GM21360 (cell line): ENCODE results near the gene HIRIP3.

Experiments
- ATAC-seq: cut with Tn5 transposase; IDR thresholded peaks from one replicate; pipeline ENCODE4 v1.9.1; 2021; ENCODE audit warnings: mild to moderate bottlenecking, moderate library complexity; ENCODE audit not compliant: unreplicated experiment

HIRIP3 gene

DNA sequence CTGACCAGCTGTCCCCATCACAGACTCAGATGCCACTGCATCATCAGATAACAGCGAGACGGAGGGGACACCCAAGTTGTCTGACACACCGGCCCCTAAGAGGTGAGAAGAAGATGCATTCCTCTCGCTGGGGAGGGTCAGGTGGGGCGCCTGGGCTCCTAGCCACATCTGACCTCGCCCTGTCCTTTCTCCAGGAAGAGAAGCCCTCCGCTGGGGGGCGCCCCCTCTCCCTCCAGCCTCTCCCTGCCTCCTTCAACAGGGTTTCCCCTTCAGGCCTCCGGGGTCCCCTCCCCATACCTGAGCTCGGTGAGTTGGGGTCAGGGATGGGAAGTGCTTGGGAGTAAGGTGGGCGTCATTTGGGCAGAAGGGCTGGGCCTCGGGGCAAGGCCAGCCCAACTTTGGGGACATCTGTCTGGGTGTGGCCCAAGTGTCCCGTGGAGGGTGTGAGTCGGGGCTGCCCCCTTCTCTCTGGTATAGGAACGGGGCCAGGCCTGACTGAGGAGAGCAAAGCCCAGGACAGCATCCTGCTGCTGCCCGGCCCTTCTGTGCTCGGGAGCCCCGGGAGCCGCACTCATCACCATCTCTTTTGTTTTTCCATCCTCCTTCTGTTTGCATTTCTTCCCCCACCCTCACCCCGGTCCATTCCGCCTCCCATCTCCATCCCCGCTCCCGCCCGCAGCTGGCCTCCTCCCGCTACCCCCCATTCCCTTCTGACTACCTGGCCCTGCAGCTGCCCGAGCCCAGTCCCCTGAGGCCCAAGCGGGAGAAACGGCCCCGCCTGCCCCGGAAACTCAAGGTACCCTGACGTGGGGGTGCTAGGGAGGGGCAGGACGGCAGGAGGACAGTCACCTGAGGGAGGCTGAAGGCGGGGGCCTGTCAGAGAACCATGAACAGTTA is 5.6 kb upstream of the HIRIP3 start:
- no peak for ATAC-seq

GRCh38 chr16:29999605-30000004 is 4.2 kb upstream of the HIRIP3 start:
- ATAC-seq: no peak

DNA sequence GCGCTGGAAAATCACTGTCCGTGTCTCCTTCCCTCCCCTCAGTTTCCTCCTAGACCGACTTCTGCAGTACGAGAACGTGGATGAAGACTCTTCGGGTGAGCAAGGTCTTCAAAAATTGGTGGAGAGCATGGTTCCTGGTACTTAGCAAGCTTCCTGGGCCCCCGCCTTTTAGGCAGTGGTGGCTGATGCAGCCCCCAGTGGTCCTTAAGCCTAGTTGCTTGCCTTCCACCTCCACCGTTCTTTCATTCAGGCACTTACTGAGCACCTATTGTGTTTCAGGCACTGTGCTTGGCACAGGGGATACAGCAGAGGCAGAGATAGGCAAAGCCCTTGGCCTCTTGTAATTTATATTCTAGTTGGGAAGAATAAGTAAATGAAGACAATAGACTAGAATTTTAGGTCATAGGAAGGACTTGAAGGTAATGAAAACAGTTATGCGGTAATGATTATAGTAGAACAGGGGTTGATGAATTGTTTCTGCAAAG is 1.4 kb upstream of the HIRIP3 start:
- no peak for ATAC-seq

DNA sequence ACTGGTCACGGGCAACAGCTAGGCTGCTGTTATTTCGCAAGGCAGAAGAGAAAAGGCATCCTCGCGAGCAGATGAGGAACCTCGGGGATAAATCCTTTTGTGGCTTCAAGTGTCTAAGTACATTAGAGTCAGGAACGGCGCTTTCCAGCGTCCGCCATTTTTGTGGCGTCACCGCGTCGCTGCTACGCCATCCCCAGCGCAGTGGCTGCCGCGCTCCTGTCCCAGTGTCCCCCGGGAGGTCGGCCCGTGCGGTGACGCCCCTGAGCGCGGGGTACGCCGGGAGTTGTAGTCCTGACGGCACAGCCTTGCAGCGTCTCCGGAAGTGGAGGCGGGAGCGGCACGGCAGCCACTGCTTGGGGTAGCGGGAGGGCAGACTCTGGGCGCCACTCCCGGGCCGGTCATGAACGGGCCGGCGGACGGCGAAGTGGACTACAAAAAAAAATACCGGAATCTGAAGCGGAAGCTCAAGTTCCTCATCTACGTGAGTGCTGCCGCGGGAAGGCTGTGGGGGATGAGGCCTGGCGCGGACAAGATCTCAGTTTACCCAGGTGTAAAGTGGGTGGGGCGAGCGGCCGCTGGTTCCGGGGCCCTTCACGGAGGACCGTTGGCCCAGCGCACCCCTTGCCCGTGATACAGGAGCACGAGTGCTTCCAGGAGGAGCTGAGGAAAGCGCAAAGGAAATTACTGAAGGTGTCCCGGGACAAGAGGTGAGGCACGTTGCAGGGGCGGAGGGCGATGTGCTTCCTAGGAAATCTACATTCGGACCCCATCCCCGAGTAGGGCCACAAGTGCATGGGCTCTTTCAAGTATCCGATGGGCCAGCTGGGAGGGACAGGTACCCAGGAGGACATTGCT is 721 bp upstream of the HIRIP3 start, which contains the start of gene INO80E:
Gene INO80E, plus strand, starts transcription at position 331 of the 855 bp plus-strand sequence. Its CDS starts 70 bp downstream, at position 401.
- ATAC-seq: peak; percentile 79

DNA sequence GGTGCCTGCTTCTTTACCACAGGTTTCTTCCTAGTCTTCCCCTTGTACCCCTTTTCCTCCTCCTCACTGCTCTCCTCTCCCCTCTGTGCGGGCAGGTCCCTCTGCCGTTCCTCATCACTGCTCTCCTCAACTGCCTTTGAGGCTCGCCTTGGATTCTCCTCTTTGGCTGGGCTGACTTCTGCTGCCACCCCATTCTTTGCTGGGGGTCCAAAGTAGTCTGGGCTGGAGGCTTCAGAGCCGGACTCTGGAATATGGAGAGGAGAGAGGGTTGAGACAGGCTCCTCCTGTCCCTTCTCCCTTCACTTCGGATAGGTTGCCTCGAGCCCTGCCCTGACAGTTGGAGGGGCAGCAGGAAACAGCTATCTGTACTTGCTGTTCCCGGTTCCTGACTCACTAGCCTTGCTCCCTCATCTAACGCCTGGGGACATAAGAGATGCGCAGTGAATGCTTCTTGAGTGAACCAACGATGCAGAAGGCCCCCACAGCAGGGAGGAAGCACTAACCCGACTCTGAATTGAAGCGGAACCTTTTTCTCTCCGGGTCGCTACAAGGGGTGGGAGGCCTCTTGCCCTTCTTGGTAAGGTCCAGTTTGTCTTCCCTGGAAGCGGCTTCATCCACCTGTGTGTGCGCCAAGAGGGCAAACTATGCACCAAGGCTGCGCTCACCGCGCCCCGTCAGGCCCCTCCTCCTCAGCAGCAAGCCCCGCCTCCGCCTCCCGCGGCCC is 655 bp downstream of the HIRIP3 start:
- peak; percentile 25 for ATAC-seq

GRCh38 chr16:29993903-29994599 is 1.4 kb downstream of the HIRIP3 start:
- ATAC-seq: no peak

- no peak for ATAC-seq
These were observed 2.1 kb downstream of the HIRIP3 start for GRCh38 chr16:29993191-29993902.

DNA sequence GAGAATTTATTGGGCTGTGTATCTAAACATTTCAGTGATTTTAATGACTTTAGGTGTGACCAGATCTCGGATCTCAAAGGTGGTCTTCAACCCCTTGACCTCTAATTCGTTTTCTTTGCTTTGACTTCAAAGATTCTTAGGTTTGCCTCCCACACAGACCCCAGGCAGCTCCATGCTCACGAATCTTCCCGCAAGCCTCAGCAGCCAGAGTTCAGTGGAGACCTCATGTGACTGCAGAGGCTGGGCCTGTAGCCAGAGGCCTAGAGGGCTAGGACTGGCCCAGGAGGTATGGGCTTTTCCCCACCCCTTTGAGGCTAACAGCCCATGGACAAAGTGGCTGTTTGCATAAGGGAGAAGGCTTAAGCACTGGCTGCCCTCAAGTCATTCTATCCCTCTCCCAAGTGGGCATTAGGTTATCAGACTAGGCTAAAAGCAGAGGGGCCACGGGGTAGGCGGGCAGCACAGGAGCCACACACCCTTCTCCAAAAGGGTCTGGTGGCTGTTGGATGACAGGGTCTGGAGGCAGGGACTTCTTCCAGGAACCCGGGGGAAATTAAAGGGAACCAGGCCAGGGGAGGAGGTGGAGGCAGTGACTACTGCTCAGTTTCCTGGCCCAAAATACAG is 3.0 kb downstream of the HIRIP3 start:
- no peak for ATAC-seq

GRCh38 chr16:29991571-29991904 is 3.9 kb downstream of the HIRIP3 start:
- no peak for ATAC-seq

DNA sequence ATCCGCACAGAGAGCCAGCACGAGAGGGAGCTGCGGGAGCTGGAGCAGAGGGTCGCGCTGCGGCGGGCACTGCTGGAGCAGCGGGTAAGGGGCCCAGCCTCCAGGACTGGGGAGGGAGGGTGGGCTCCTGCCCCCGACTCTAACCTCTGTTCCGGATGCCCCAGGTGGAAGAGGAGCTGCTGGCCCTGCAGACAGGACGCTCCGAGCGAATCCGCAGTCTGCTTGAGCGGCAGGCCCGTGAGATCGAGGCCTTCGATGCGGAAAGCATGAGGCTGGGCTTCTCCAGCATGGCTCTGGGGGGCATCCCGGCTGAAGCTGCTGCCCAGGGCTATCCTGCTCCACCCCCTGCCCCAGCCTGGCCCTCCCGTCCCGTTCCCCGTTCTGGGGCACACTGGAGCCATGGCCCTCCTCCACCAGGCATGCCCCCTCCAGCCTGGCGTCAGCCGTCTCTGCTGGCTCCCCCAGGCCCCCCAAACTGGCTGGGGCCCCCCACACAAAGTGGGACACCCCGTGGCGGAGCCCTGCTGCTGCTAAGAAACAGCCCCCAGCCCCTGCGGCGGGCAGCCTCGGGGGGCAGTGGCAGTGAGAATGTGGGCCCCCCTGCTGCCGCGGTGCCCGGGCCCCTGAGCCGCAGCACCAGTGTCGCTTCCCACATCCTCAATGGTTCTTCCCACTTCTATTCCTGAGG is 4.4 kb downstream of the HIRIP3 start:
- no peak for ATAC-seq

DNA sequence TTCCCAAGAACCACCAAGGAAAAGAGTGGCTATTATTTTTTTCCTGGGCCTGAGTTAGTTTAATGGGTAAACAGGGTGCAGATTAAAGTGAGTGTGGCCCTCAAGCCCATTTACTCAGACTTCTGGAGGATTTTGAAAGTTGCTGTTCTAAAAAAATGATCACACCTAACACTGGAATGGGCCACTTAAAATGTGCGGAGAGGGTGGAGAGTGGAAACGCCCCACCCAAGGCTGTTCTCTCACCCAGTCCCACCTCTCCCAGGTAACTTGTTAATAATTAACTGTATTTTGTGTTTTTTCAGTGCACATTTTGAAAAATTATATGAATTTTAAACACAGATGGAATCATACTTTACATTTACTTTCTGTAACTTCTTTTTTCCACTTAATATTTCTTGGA is 5.4 kb downstream of the HIRIP3 start:
- ATAC-seq: no peak

- ATAC-seq: no peak
These were observed 6.1 kb downstream of the HIRIP3 start for GRCh38 chr16:29989111-29989858.

- no peak for ATAC-seq
These were observed 6.9 kb downstream of the HIRIP3 start for GRCh38 chr16:29988346-29989075.

GRCh38 chr16:29987371-29988085 is 7.9 kb downstream of the HIRIP3 start:
- no peak for ATAC-seq

DNA sequence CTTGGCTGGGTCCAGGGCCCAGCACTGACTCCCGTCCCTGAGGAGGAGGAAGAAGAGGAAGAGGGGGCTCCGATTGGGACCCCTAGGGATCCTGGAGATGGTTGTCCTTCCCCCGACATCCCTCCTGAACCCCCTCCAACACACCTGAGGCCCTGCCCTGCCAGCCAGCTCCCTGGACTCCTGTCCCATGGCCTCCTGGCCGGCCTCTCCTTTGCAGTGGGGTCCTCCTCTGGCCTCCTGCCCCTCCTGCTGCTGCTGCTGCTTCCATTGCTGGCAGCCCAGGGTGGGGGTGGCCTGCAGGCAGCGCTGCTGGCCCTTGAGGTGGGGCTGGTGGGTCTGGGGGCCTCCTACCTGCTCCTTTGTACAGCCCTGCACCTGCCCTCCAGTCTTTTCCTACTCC is 8.5 kb downstream of the HIRIP3 start:
- ATAC-seq: no peak

DNA sequence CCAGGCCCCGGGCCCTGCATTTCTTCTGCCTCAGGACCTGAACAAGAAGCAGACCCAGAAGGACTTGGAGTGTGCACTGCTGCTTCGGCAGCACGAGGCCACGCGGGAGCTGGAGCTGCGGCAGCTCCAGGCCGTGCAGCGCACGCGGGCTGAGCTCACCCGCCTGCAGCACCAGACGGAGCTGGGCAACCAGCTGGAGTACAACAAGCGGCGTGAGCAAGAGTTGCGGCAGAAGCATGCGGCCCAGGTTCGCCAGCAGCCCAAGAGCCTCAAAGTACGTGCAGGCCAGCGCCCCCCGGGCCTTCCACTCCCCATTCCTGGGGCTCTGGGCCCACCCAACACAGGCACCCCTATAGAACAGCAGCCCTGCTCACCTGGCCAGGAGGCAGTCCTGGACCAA is 9.2 kb downstream of the HIRIP3 start:
- no peak for ATAC-seq
